Transverse colon (tissue), 4 donors: ENCODE data around the gene CTBP2. TPM values are rescaled to one million over a fixed set of nuclear protein-coding genes. Genes with fewer than 3 reads are reported as not detected.

Experiments used
- DNase-seq: peaks from one replicate; pipeline ENCODE4 v3.0.0-alpha.2; 2019
- H3K27ac ChIP-seq, 4 donors: fragments of 200-600 bp; sonication (generic); 2 replicates each; pipeline ENCODE4 v1.5.1; 2016 to 2018; ENCODE audit warnings: inconsistent platforms in 4 of 4
- H3K27me3 ChIP-seq: fragments of 200-600 bp; sonication (generic); 2 replicates; pipeline ENCODE4 v1.5.1; 2017; ENCODE audit warnings: inconsistent platforms
- H3K36me3 ChIP-seq, 4 donors: fragments of 200-600 bp; sonication (generic); 2 replicates each; pipeline ENCODE4 v1.5.1; 2017 to 2019; ENCODE audit warnings: inconsistent platforms in 4 of 4
- H3K4me1 ChIP-seq, 4 donors: fragments of 200-600 bp; sonication (generic); 2 replicates each; pipeline ENCODE4 v1.5.1; 2017 to 2020; ENCODE audit warnings: inconsistent platforms in 4 of 4
- H3K4me3 ChIP-seq, 4 donors: fragments of 200-600 bp; sonication (generic); 1 replicate in 1 of 4; 2 replicates in 3 of 4; pipeline versions ENCODE4 v1.5.1 to v1.6.1; 2017 to 2019; ENCODE audit warnings: inconsistent platforms in 4 of 4
- H3K9me3 ChIP-seq, 2 donors: fragments of 200-600 bp; sonication (generic); 2 replicates each; pipeline ENCODE4 v1.5.1; 2017 to 2019; ENCODE audit warnings: inconsistent platforms in 2 of 2
- CTCF ChIP-seq, 5 experiments: fragments of 200-600 bp in 3 of 5; fragments of 450-650 bp in 2 of 5; sonication (generic) in 3 of 5; IDR thresholded peaks; 1 replicate in 2 of 5; 2 replicates in 3 of 5; pipeline ENCODE4 v1.5.1; 2016 to 2017; ENCODE audit warnings: antibody characterized with exemption in 5 of 5, inconsistent platforms in 3 of 5, mild to moderate bottlenecking in 2 of 5, moderate library complexity in 1 of 5
- EP300 ChIP-seq: sonication (generic); formaldehyde crosslinking; IDR thresholded peaks from one replicate; pipeline ENCODE4 v1.6.1; 2017; ENCODE audit warnings: antibody characterized with exemption, low read depth
- POLR2A ChIP-seq: fragments of 450-650 bp; IDR thresholded peaks from one replicate; pipeline ENCODE4 v1.6.1; 2016; ENCODE audit warnings: antibody characterized with exemption, mild to moderate bottlenecking, moderate library complexity
- POLR2AphosphoS5 ChIP-seq, 3 donors: sonication (generic); formaldehyde crosslinking; IDR thresholded peaks; one replicate each; pipeline ENCODE4 v1.6.1; 2016; ENCODE audit warnings: antibody characterized with exemption in 3 of 3
- WGBS, 2 donors: methylation state at CpG; one replicate each; pipeline ENCODE4 v1.1.5; 2018; ENCODE audit warnings: low coverage in 1 of 2; 5-methylcytosine and 5-hydroxymethylcytosine counted together
- in situ Hi-C, 4 donors: fragments of 200-750 bp; cut with MboI; loops; one replicate each; pipeline versions ENCODE4 v1.15.0 to v1.15.1; 2017; ENCODE audit warnings: low sequenced_read_pairs in 3 of 4, low pct_ligation_motif_present in 1 of 4, low pct_unique_long_range_greater_than_20kb in 1 of 4
- intact Hi-C: fragments of 100-400 bp; cut with DNase I; formaldehyde crosslinking; loops from one replicate; pipeline ENCODE4 v1.15.1; 2023; ENCODE audit warnings: low total_unique reads
- total RNA-seq, 4 donors: library from RNA; depleted of rRNA; stranded (reverse); fragments of >200 nt; gene quantifications; one replicate each; pipeline ENCODE4 v1.1.0, GENCODE V29; 2016

The CTBP2 gene
- total RNA-seq, 4 donors from 2014 or later = 71.9 to 247 (median 98.4) TPM

- intact Hi-C loops = no loop called here
- in situ Hi-C loops = no loop called here
- TF ChIP-seq POLR2A (no peak), EP300 (no peak), POLR2AphosphoS5 (IDR thresholded peaks at IDR 0.05) (no peak), CTCF (IDR thresholded peaks at IDR 0.05) (no peak)
- no peaks in the 10 kb centered on the region for H3K36me3 ChIP-seq
- DNase-seq = no peak
- H3K9me3 ChIP-seq = no peaks in the 10 kb centered on the region
- no peak overlapping the region for H3K4me3 ChIP-seq
- H3K27me3 ChIP-seq = peaks cover 9% of the 10 kb centered on the region
- no peak overlapping the region for H3K27ac ChIP-seq
- no peaks in the 10 kb centered on the region for H3K4me1 ChIP-seq
- WGBS, 2 donors = 54% methylated on average over 5 of the region's 5 CpGs; no CpG with 5 or more reads in 1 of the 2 donors
Measured at GRCh38 chr10:125201108-125201524, 40.8 kb upstream of the CTBP2 start.

GRCh38 chr10:125200396-125200795 is 40.0 kb upstream of the CTBP2 start:
- peaks cover 9% of the 10 kb centered on the region for H3K27me3 ChIP-seq
- WGBS, 2 donors = 56 to 74% methylated on average over 2 to 3 of the region's 3 CpGs
- no peak overlapping the region for H3K27ac ChIP-seq
- no peaks in the 10 kb centered on the region for H3K4me1 ChIP-seq
- TF ChIP-seq POLR2A (no peak), CTCF (IDR thresholded peaks at IDR 0.05) (no peak), POLR2AphosphoS5 (IDR thresholded peaks at IDR 0.05) (no peak), EP300 (no peak)
- no peak for DNase-seq
- in situ Hi-C loops (no loop called here), intact Hi-C loops (no loop called here)
- no peaks in the 10 kb centered on the region for H3K36me3 ChIP-seq
- no peaks in the 10 kb centered on the region for H3K9me3 ChIP-seq
- no peak overlapping the region for H3K4me3 ChIP-seq

DNA sequence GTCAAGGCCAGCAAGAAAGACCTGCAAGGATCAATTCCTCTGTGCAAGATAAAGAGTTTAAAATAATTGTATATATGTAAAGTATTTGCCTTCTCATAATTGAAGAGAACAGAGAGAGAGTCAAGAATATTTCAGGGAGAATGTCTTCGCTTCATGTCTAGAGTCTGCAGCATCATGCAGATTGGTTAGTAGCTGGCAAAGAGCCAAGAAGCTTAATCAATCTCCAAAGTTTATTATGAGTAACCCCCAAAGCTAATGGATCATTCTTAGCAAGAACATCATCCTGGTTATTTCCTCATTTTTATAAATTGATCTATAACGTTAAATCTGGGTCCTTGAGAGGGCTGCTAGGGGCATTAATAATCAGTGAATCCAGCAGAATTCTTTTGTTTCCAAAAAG is 38.9 kb upstream of the CTBP2 start:
- in situ Hi-C loops (no loop called here), intact Hi-C loops (no loop called here)
- WGBS, 2 donors = 80 to 88% methylated on average over 2 of the region's 2 CpGs
- no peak overlapping the region for H3K4me3 ChIP-seq
- TF ChIP-seq CTCF (IDR thresholded peaks at IDR 0.05) = no peak
- no peak for TF ChIP-seq POLR2A
- TF ChIP-seq POLR2AphosphoS5 (IDR thresholded peaks at IDR 0.05) = no peak
- no peak for TF ChIP-seq EP300
- H3K9me3 ChIP-seq = no peaks in the 10 kb centered on the region
- H3K27me3 ChIP-seq = peaks cover 9% of the 10 kb centered on the region
- no peak overlapping the region for H3K27ac ChIP-seq
- DNase-seq = no peak
- H3K4me1 ChIP-seq = no peaks in the 10 kb centered on the region
- no peaks in the 10 kb centered on the region for H3K36me3 ChIP-seq

DNA sequence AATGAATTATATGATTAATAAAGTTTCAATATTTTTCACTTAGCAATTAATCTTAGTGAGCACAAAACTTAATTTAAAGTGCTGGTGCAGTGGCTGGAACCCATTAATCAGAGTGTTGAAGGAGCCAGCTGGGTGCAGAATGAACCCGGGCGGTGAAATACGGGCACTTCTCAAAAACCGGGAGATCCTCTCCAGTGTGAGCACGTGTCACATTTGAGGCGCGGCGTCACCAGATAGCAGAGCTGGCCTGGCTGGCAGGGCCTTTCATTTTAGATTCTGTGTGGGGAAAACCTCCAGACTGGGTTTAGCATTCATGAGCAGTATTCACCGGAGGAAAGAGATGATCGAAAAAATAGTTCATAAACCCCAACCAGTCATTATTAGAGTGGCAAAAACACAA is 34.5 kb upstream of the CTBP2 start:
- intact Hi-C loops = no loop called here
- Histone ChIP-seq H3K4me1 (no peaks in the 10 kb centered on the region), H3K36me3 (no peaks in the 10 kb centered on the region), H3K4me3 (no peak overlapping the region), H3K9me3 (no peaks in the 10 kb centered on the region), H3K27ac (no peak overlapping the region), H3K27me3 (peaks cover 3% of the 10 kb centered on the region)
- in situ Hi-C loops = no loop called here
- 93 to 95% methylated on average over 3 to 10 of the region's 10 CpGs for WGBS, 2 donors
- TF ChIP-seq CTCF (IDR thresholded peaks at IDR 0.05) = no peak
- no peak for TF ChIP-seq POLR2AphosphoS5 (IDR thresholded peaks at IDR 0.05)
- no peak for TF ChIP-seq POLR2A
- TF ChIP-seq EP300 = no peak
- DNase-seq = no peak
